Measurements from ENCODE around the gene ABI3BP. TPM values are rescaled to one million over a fixed set of nuclear protein-coding genes. Genes with fewer than 3 reads are reported as not detected.

The ABI3BP gene
- total and polyA plus RNA-seq, 2 donors (not counting 1 experiment from before 2014, with no cell fraction given) = 4.8 to 62.9 TPM

GRCh38 chr3:100776097-100776729 lies 217.0 kb downstream of the ABI3BP start:
- Histone ChIP-seq H3K36me3 (ENCODE audit: control insufficient read depth, insufficient read depth, low read length) (no peaks in the 10 kb centered on the region), H3K27ac (ENCODE audit: insufficient read depth, low read length) (no peak overlapping the region), H3K9ac (ENCODE audit: insufficient read depth, low read length) (no peak overlapping the region), H3K4me3 (replicated peaks in 1 of 4; ENCODE audit: control extremely low read depth in 1 of 4, insufficient read depth in 1 of 4, low read depth in 3 of 4, low read length in 4 of 4) (no peak overlapping the region), H3K27me3 (ENCODE audit: control insufficient read depth, insufficient read depth, low read length) (no peaks in the 10 kb centered on the region), H4K20me1 (ENCODE audit: control insufficient read depth, extremely low read depth, insufficient read depth, low read length) (no peaks in the 10 kb centered on the region), H2AFZ (ENCODE audit: low read length) (no peak overlapping the region), H3K79me2 (ENCODE audit: control insufficient read depth, insufficient read depth, low read length) (no peaks in the 10 kb centered on the region), H3K9me3 (ENCODE audit: control insufficient read depth, insufficient read depth, low read depth, low read length) (no peaks in the 10 kb centered on the region), H3K4me1 (ENCODE audit: control insufficient read depth, extremely low read depth, insufficient read depth, low read length) (peaks cover 5% of the 10 kb centered on the region), H3K4me2 (ENCODE audit: extremely low read depth, insufficient read depth, low read length) (no peak overlapping the region)
- DNase-seq (ENCODE audit: low read depth in 2 of 2) = no peak
- TF ChIP-seq CTCF (conservative IDR thresholded peaks at IDR 0.05 in 1 of 2, IDR thresholded peaks at IDR 0.05 in 1 of 2; ENCODE audit: low read depth in 1 of 2, low read length in 2 of 2) = no peak
- TF ChIP-seq EZH2 (IDR thresholded peaks at IDR 0.05; ENCODE audit: low read length, missing control alignments) = no peak

GRCh38 chr3:100775669-100776068 lies 217.6 kb downstream of the ABI3BP start:
- Histone ChIP-seq H3K4me2 (ENCODE audit: extremely low read depth, insufficient read depth, low read length) (no peak overlapping the region), H3K79me2 (ENCODE audit: control insufficient read depth, insufficient read depth, low read length) (no peaks in the 10 kb centered on the region), H3K9me3 (ENCODE audit: control insufficient read depth, insufficient read depth, low read depth, low read length) (no peaks in the 10 kb centered on the region), H3K4me3 (replicated peaks in 1 of 4; ENCODE audit: control extremely low read depth in 1 of 4, insufficient read depth in 1 of 4, low read depth in 3 of 4, low read length in 4 of 4) (no peak overlapping the region), H3K27me3 (ENCODE audit: control insufficient read depth, insufficient read depth, low read length) (no peaks in the 10 kb centered on the region), H2AFZ (ENCODE audit: low read length) (peak overlapping the region; percentile 19), H4K20me1 (ENCODE audit: control insufficient read depth, extremely low read depth, insufficient read depth, low read length) (no peaks in the 10 kb centered on the region), H3K27ac (ENCODE audit: insufficient read depth, low read length) (no peak overlapping the region), H3K36me3 (ENCODE audit: control insufficient read depth, insufficient read depth, low read length) (no peaks in the 10 kb centered on the region), H3K4me1 (ENCODE audit: control insufficient read depth, extremely low read depth, insufficient read depth, low read length) (peaks cover 5% of the 10 kb centered on the region), H3K9ac (ENCODE audit: insufficient read depth, low read length) (no peak overlapping the region)
- peak in 1 of 2 donors; percentile 17 for DNase-seq (ENCODE audit: low read depth in 2 of 2)
- no peak for TF ChIP-seq EZH2 (IDR thresholded peaks at IDR 0.05; ENCODE audit: low read length, missing control alignments)
- TF ChIP-seq CTCF (conservative IDR thresholded peaks at IDR 0.05 in 1 of 2, IDR thresholded peaks at IDR 0.05 in 1 of 2; ENCODE audit: low read depth in 1 of 2, low read length in 2 of 2) = no peak

- Histone ChIP-seq H3K27me3 (ENCODE audit: control insufficient read depth, insufficient read depth, low read length) (no peaks in the 10 kb centered on the region), H3K27ac (ENCODE audit: insufficient read depth, low read length) (no peak overlapping the region), H3K9me3 (ENCODE audit: control insufficient read depth, insufficient read depth, low read depth, low read length) (no peaks in the 10 kb centered on the region), H3K36me3 (ENCODE audit: control insufficient read depth, insufficient read depth, low read length) (no peaks in the 10 kb centered on the region), H3K79me2 (ENCODE audit: control insufficient read depth, insufficient read depth, low read length) (no peaks in the 10 kb centered on the region), H3K4me1 (ENCODE audit: control insufficient read depth, extremely low read depth, insufficient read depth, low read length) (peaks cover 5% of the 10 kb centered on the region), H3K4me3 (replicated peaks in 1 of 4; ENCODE audit: control extremely low read depth in 1 of 4, insufficient read depth in 1 of 4, low read depth in 3 of 4, low read length in 4 of 4) (no peak overlapping the region), H3K9ac (ENCODE audit: insufficient read depth, low read length) (no peak overlapping the region), H2AFZ (ENCODE audit: low read length) (peak overlapping the region; percentile 19), H4K20me1 (ENCODE audit: control insufficient read depth, extremely low read depth, insufficient read depth, low read length) (no peaks in the 10 kb centered on the region), H3K4me2 (ENCODE audit: extremely low read depth, insufficient read depth, low read length) (no peak overlapping the region)
- peak in 1 of 2 donors; percentile 35 for DNase-seq (ENCODE audit: low read depth in 2 of 2)
- TF ChIP-seq EZH2 (IDR thresholded peaks at IDR 0.05; ENCODE audit: low read length, missing control alignments) (no peak), CTCF (conservative IDR thresholded peaks at IDR 0.05 in 1 of 2, IDR thresholded peaks at IDR 0.05 in 1 of 2; ENCODE audit: low read depth in 1 of 2, low read length in 2 of 2) (no peak)
Observed at GRCh38 chr3:100775226-100775625, 218.0 kb downstream of the ABI3BP start.

Measured in fibroblast of lung (primary cell).